ENCODE results near the gene RNPEPL1.
"Not testable (repeated sequence)": the region's sequence is repeated elsewhere in the genome, so short reads cannot be mapped to it uniquely, and the experiment has no call there.

The RNPEPL1 gene

DNA sequence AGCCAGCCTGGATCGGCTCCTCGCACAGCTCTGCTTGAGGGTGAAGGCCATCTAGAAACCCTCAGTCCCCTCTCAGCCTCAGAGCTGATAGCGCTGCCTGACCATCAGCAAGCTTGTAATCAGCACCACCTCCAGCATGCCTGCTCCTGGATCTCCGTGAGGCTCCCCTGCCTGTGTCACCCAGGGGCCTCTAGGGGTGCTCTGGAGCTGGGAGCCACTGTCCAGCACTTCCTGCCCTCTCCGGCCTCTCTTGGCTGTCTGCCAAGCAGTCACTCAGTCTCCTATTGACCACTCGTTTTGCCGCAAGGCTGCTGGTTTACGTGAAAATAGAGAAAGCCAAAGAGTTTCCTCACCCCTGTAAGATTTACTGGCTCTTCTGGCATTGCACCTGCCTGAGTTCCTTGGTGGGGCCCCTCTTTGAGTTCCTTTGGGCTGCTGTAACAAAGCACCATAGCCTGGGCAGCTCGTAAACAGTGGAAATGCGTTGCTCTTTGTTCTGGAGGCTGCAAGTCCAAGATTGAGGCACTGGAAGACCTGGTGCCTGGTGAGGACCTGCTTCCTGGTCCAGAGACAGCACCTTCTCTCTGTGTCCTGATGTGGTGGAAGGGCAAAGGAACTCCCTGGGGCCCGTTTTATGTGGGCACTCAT, 36.1 kb downstream of the RNPEPL1 start:
- no peak for FAIRE-seq
- peak; percentile 65 for DNase-seq (ENCODE audit: insufficient read length, low spot score)
- TF ChIP-seq TAF1 (IDR thresholded peaks at IDR 0.05; ENCODE audit: low read depth, low read length) (no peak), PAX5 (IDR thresholded peaks at IDR 0.05; ENCODE audit: insufficient read depth, low read length, severe bottlenecking) (no peak), POLR2AphosphoS5 (IDR thresholded peaks at IDR 0.05; ENCODE audit: low read depth, low read length) (no peak), POLR2A (IDR thresholded peaks at IDR 0.05; ENCODE audit: low read depth, low read length) (no peak), POU2F2 (IDR thresholded peaks at IDR 0.05; ENCODE audit: low read depth, low read length) (no peak), SPI1 (IDR thresholded peaks at IDR 0.05; ENCODE audit: low read depth, low read length) (no peak; the same call in 1 of the 2 replicates)

DNA sequence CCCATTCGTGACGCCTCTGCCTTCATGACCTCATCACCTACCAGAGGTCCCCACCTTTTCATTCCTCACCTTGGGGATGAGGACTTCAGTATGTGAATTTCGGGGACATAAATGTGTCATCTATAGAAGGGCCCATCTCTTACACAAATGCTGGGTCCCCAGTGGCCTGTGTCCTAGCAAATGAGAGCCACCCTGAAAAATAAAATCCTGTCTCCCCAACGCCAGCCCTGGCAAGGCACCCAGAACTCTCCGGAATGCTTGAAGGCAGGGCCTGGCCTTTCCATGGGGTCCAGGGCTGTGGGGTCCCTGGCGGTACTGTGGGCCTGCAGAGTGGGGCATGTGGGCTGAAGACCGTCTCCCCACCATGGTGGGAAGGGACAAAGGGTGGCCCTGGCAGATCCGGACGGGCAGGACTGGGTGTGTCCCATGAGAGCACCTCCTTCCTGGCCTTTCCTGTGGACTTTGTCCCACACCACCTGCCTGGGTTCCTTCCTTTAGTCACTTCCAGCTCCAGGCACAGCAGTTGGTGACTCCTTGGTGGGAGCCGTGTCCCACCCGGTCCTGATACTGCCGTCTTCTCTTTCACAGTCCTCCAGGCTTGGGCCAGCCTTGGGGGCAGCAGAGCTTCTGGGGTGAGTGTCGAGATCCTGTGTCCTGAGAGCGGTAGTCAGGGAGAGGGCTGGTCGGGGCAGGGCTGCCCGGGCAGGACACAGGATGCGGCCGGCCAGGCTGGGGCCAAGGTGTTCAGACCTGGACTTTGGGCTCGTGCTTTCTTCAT, 36.8 kb downstream of the RNPEPL1 start:
- no peak for TF ChIP-seq SPI1 (IDR thresholded peaks at IDR 0.05; ENCODE audit: low read depth, low read length)
- TF ChIP-seq TAF1 (IDR thresholded peaks at IDR 0.05; ENCODE audit: low read depth, low read length): no peak
- TF ChIP-seq PAX5 (IDR thresholded peaks at IDR 0.05; ENCODE audit: insufficient read depth, low read length, severe bottlenecking): no peak
- TF ChIP-seq POU2F2 (IDR thresholded peaks at IDR 0.05; ENCODE audit: low read depth, low read length): no peak
- no peak for TF ChIP-seq POLR2AphosphoS5 (IDR thresholded peaks at IDR 0.05; ENCODE audit: low read depth, low read length)
- no peak for TF ChIP-seq POLR2A (IDR thresholded peaks at IDR 0.05; ENCODE audit: low read depth, low read length)
- FAIRE-seq (no peak), DNase-seq (ENCODE audit: insufficient read length, low spot score) (no peak)

DNA sequence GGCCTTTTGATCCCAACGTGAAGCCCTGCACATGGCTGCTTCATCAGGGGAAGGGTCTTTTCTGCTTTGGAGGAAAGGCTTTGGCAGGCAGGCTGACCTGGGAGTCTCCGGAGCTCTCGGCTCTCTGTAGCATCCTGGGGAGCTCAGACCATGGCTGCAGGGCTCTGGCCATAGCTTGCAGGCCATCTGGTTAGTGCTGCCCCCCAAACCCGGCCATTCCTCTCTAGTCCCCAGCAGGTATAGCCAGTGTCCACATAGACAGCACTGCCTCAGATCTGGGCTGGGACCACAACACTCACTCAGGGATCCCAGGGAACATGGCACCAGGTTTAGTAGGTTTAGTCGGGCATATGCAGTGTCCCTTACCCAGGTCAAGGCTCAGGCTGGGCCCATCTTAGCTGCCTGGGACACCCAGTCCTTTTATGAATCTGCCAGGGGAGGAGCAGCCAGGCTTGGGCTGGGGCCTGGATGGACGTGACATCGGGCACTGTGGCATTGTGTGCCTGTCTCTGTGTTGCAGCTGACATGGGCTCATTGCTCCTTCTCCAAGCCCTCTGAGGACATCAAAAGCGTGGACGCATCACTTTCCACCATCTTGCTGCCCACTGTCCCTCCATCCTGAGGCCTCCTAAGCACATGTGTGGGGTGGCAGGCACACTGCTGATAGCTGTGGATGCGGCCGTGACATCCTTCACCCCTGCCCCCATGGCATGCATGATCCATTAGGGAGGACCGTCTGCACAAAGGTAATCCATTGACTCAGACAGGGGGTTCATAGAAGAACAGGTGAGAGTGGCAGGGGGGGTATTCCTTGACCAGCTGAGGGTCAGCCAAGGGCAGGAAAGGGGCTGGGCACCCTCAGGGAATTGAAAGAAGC, 37.8 kb downstream of the RNPEPL1 start:
- DNase-seq (ENCODE audit: insufficient read length, low spot score) (no peak), FAIRE-seq (no peak)
- TF ChIP-seq POLR2AphosphoS5 (IDR thresholded peaks at IDR 0.05; ENCODE audit: low read depth, low read length): no peak
- TF ChIP-seq SPI1 (IDR thresholded peaks at IDR 0.05; ENCODE audit: low read depth, low read length): no peak
- no peak for TF ChIP-seq POLR2A (IDR thresholded peaks at IDR 0.05; ENCODE audit: low read depth, low read length)
- TF ChIP-seq PAX5 (IDR thresholded peaks at IDR 0.05; ENCODE audit: insufficient read depth, low read length, severe bottlenecking): no peak
- TF ChIP-seq TAF1 (IDR thresholded peaks at IDR 0.05; ENCODE audit: low read depth, low read length): no peak

DNA sequence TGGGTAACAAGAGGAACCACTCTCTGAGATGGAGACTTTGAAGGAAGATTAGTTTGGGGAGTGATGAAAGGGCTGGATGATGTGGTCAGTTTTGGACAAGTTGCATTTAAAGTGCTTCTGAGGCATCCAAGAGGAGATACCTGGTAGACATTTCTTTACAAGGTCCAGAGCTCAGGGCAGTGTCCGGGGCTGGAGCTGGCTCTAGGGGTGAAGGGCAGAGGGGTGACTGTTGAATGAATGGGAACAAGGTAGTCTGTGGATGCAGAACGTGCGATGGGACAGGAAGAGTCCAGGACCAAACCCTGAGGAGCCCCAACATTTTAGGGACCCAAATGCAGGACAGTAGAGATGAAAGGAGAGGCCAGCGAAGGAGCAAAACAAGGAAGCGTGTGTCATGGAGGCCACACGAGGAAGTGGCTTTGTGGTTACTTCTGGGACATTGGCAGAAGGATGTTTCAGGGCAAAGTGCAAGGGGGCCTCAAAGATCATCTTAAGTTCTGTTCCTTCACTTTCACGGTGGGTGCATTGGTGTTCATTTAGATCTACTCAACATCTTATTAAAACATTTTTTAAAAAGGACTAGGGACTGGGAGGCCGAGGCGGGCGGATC, 43.4 kb downstream of the RNPEPL1 start:
- no peak for DNase-seq (ENCODE audit: insufficient read length, low spot score)
- TF ChIP-seq POLR2AphosphoS5 (IDR thresholded peaks at IDR 0.05; ENCODE audit: low read depth, low read length) (no peak), POU2F2 (IDR thresholded peaks at IDR 0.05; ENCODE audit: low read depth, low read length) (no peak), SPI1 (IDR thresholded peaks at IDR 0.05; ENCODE audit: low read depth, low read length) (no peak), POLR2A (IDR thresholded peaks at IDR 0.05; ENCODE audit: low read depth, low read length) (no peak), PAX5 (IDR thresholded peaks at IDR 0.05; ENCODE audit: insufficient read depth, low read length, severe bottlenecking) (no peak), TAF1 (IDR thresholded peaks at IDR 0.05; ENCODE audit: low read depth, low read length) (no peak)
- no peak for FAIRE-seq

DNA sequence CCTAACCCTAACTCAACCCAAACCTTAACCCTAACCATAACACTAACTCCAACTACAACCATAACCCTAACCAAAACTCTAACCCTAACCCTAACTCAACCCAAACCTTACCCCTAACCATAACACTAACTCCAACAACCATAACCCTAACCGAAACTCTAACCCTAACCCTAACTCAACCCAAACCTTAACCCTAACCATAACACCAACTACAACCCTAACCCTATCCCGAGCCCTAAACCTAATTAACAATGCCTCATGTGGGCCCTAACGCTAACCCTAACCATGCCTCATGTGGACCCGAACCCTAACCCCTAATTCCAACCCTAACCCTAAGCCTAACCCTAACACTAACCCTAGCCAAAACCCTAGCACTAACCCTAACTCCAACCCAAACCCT, 45.5 kb downstream of the RNPEPL1 start:
- no peak for TF ChIP-seq POLR2AphosphoS5 (IDR thresholded peaks at IDR 0.05; ENCODE audit: low read depth, low read length)
- peak; percentile 54 for FAIRE-seq
- DNase-seq (ENCODE audit: insufficient read length, low spot score): no peak

DNA sequence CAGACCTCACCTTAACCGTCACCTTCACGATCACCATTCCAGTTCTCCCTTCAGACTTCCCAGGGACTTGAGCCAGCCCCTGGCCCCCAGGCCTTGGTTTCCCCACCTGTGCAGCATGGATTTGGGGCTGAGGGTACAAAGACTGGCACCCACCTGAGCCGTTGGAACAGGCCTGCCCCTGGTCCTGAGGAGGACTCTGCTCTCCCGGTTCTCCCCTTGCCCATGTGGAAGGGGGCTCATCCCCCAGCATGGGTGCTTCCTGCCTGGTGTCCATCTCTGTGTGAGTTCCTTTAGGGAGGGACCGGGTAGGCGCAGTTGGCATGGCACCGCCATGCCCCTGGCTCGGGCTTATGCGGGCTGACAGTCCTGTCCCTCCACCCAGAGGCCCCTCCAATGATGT, 46.1 kb downstream of the RNPEPL1 start:
- TF ChIP-seq PAX5 (IDR thresholded peaks at IDR 0.05; ENCODE audit: insufficient read depth, low read length, severe bottlenecking) (no peak), TAF1 (IDR thresholded peaks at IDR 0.05; ENCODE audit: low read depth, low read length) (no peak), POLR2AphosphoS5 (IDR thresholded peaks at IDR 0.05; ENCODE audit: low read depth, low read length) (no peak), POLR2A (IDR thresholded peaks at IDR 0.05; ENCODE audit: low read depth, low read length) (no peak), SPI1 (IDR thresholded peaks at IDR 0.05; ENCODE audit: low read depth, low read length) (no peak), POU2F2 (IDR thresholded peaks at IDR 0.05; ENCODE audit: low read depth, low read length) (no peak)
- FAIRE-seq (no peak), DNase-seq (ENCODE audit: insufficient read length, low spot score) (no peak)

DNA sequence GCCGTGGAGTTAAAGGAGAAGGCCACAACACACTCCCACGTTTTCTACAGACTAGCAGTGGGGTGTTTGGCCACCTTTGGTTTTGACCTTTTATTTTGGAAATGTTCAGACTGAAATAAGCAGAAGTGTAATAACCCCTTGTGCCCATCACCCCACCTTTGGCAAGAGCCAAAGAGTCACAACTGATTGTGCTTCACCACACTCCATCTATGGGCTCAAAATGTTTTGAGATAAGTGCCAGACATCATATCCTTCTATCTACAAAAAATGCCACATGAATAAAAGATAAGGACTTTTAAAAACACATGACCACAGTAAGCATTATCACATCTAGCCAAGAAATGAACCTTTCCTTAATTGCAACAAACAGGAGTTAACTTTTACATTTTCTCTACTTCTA, 47.1 kb downstream of the RNPEPL1 start:
- DNase-seq (ENCODE audit: insufficient read length, low spot score) (no peak), FAIRE-seq (no peak)
- TF ChIP-seq TAF1 (IDR thresholded peaks at IDR 0.05; ENCODE audit: low read depth, low read length): no peak
- no peak for TF ChIP-seq POLR2AphosphoS5 (IDR thresholded peaks at IDR 0.05; ENCODE audit: low read depth, low read length)
- TF ChIP-seq POU2F2 (IDR thresholded peaks at IDR 0.05; ENCODE audit: low read depth, low read length): no peak
- TF ChIP-seq PAX5 (IDR thresholded peaks at IDR 0.05; ENCODE audit: insufficient read depth, low read length, severe bottlenecking): no peak
- no peak for TF ChIP-seq SPI1 (IDR thresholded peaks at IDR 0.05; ENCODE audit: low read depth, low read length)
- TF ChIP-seq POLR2A (IDR thresholded peaks at IDR 0.05; ENCODE audit: low read depth, low read length): no peak

DNA sequence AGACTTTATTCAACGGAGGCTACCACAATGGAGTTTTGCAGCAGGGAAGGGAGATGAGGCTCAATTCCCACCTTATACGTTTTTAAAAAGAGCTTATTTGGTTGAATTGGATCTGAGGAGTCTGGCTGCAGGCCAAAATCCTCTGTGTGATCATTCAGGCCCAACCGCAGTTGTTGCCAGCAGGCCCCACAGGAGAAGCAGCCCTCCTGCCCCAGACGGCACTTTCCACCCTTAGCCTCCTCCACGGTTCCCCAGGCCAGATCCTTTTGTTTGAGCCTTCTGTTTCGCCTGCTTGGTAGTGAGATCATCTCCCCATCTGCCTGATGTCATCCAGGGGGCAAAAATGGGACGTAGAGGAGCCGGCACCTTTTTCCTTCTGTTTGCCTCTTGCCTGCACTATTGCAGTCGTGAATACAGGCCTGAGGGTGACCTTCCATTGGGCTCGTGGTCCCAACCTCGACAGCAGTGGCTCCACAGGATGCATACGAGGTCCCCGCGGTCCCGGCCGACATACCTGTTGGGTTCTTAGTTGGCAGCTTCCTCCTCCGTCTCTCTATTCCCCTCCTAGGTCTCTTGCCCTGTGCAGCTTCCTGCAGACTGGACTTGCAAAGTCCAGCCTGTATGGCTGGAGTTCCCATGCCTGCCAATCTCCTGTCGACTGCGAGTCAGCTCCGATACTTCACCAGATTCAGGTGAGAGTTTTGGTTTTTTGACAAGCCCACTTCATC, 47.7 kb downstream of the RNPEPL1 start:
- FAIRE-seq (no peak), DNase-seq (ENCODE audit: insufficient read length, low spot score) (no peak)
- no peak for TF ChIP-seq POLR2AphosphoS5 (IDR thresholded peaks at IDR 0.05; ENCODE audit: low read depth, low read length)
- no peak for TF ChIP-seq POLR2A (IDR thresholded peaks at IDR 0.05; ENCODE audit: low read depth, low read length)
- TF ChIP-seq TAF1 (IDR thresholded peaks at IDR 0.05; ENCODE audit: low read depth, low read length): no peak
- TF ChIP-seq POU2F2 (IDR thresholded peaks at IDR 0.05; ENCODE audit: low read depth, low read length): no peak
- TF ChIP-seq SPI1 (IDR thresholded peaks at IDR 0.05; ENCODE audit: low read depth, low read length): no peak
- TF ChIP-seq PAX5 (IDR thresholded peaks at IDR 0.05; ENCODE audit: insufficient read depth, low read length, severe bottlenecking): no peak

DNA sequence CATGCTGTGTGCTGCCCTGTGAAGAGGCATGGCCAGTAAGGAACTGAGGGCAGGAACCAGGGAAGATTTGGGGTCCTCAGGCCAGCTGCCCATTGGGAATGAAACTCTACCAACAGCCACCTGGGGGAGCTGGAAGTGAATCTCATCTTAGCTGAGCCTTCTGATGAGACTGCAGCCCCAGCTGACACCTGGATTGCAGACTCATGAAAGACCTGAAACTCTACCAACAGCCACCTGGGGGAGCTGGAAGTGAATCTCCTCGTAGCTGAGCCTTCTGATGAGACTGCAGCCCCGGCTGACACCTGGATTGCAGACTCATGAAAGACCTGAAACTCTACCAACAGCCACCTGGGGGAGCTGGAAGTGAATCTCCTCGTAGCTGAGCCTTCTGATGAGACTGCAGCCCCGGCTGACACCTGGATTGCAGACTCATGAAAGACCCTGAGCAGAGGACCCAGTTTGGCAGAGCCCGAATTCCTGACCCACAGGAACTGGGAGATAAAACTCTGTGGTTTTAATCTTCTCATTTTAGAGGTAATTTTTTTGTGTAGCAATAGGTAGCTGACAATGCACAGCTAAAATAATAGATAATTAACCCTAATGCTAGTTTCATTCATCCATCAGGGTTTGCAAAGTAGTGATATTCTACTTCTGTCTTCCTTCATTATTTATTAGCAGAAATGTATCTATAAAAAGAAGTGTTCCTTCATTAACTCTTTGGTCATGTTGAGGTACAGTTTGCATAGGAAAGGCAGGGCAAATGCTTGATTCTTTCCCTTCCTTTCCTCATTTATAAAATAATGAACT, 48.8 kb downstream of the RNPEPL1 start:
- not testable (repeated sequence) for FAIRE-seq

More for the DNA sequence above, 48.8 kb downstream of the RNPEPL1 start:
- not testable (repeated sequence) for DNase-seq (ENCODE audit: insufficient read length, low spot score)
